HG03103 (cell line): ENCODE measurements around the gene HOOK2.

Experiments
- ATAC-seq: cut with Tn5 transposase; IDR thresholded peaks from one replicate; pipeline ENCODE4 v1.9.1; 2021; ENCODE audit warnings: low read depth; ENCODE audit not compliant: unreplicated experiment

Gene HOOK2

GRCh38 chr19:12793290-12794195 is 18.2 kb upstream of the HOOK2 start:
- ATAC-seq, result no peak

- ATAC-seq, result no peak
These were observed 17.5 kb upstream of the HOOK2 start for GRCh38 chr19:12792853-12793289.

- no peak for ATAC-seq
These were observed 16.9 kb upstream of the HOOK2 start for GRCh38 chr19:12792051-12792852.

DNA sequence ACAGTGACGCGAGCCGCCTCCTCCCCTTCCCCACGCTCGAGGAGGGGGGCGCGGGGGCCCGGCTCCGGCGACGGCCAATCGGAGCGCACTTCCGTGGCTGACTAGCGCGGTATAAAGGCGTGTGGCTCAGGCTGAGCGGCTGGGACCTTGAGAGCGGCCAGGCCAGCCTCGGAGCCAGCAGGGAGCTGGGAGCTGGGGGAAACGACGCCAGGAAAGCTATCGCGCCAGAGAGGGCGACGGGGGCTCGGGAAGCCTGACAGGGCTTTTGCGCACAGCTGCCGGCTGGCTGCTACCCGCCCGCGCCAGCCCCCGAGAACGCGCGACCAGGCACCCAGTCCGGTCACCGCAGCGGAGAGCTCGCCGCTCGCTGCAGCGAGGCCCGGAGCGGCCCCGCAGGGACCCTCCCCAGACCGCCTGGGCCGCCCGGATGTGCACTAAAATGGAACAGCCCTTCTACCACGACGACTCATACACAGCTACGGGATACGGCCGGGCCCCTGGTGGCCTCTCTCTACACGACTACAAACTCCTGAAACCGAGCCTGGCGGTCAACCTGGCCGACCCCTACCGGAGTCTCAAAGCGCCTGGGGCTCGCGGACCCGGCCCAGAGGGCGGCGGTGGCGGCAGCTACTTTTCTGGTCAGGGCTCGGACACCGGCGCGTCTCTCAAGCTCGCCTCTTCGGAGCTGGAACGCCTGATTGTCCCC is 16.1 kb upstream of the HOOK2 start, which contains the start of gene JUNB:
JUNB (plus strand) TSS at position 142 of the 706 bp plus-strand sequence; CDS start at position 428, 286 bp downstream.
- peak; percentile 28 for ATAC-seq

GRCh38 chr19:12790628-12791344 is 15.4 kb upstream of the HOOK2 start:
- no peak for ATAC-seq

DNA sequence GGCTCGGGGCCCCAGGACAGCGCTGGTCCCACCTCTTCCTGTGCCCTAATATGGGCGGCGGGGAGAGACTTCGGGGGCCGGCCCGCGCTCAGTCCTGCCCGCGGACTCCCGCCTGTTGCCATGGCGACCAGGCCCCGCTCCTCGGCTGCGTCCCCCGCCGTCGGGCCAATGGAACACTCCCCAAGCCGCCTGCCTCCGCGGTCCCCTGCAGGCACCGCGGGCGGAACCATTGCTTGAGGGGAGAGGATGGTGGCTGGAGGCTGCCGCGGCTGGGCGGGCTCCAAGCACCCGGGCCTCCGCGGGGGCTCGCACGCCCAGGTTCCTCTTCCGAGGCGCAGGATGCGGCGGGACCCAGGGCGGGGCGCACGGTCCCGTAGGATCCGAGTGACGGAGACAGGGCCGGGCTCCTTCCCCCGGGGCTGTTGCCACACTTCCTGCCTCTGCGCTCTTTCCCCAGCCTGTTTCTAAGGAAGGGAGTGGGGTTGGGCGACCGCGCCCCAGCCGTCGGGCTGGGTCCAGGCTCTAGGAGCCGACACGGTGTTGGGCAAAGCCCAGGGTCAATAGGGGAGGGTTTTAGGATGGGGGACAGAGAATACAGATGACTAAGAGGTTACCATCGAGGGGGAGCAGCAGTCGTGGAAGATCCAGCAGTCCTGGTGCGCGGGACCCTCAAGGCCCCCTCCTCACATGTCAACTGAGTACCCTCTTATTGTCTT is 14.7 kb upstream of the HOOK2 start:
- peak; percentile 39 for ATAC-seq

DNA sequence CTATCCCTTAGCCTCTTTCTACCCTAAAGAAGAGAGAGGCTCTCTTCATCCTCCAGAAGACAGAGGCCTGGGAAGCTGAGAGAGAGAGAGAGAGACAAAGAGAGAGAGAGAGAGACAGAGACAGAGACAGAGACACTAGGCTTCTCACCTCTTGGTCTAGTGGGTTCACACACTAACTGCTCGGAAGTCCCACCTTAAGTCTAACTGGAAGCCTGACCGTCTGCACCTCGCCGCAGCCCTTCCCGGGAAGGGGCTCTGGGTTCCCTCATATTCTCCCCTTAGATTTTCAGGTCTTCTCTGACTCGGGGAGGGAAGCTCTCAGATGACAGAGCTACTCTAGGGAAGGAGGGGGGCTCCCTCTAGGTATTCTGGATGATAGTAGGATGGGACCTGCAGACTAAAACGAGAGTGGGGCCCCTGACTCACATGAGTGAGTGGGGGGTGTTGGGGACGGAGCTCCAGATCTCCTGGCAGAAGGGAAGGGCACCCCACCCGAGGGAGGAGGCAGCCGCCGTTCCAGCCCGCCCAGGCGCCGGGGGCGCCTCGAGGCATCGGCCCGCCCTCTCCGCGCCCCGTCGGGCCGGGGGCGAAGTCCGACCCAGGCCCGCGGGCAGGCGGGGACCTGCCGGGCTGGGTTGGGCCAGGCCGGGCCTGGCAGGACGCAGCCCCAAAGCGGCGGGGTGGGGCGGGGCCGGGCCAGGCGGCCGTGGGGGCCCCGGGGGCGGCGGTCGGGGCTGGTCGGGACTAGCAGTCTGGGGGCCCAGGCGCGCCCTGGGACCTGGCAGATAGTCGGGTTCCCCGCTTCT is 13.9 kb upstream of the HOOK2 start:
- no peak for ATAC-seq

DNA sequence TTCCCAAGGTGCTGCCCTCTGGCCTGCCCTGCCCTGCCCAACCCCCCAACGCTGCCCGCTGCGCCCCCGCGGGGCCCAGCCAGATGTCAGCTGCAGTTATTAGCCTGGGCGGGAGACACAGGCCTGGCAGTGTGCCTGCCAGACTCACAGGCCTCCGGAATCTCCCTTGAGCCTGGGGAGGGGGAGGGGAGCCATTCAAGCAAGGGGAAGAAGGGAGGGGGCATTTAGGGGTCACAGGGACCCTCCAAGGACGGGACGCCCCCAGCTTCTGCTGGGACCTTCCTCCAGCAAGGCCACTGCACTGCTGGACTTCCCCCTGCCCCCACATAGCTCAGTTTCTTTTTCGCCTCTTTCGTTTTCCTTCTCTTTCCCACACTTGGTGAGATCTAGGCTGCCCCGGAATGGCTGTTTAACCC is 13.3 kb upstream of the HOOK2 start:
- ATAC-seq, result no peak

DNA sequence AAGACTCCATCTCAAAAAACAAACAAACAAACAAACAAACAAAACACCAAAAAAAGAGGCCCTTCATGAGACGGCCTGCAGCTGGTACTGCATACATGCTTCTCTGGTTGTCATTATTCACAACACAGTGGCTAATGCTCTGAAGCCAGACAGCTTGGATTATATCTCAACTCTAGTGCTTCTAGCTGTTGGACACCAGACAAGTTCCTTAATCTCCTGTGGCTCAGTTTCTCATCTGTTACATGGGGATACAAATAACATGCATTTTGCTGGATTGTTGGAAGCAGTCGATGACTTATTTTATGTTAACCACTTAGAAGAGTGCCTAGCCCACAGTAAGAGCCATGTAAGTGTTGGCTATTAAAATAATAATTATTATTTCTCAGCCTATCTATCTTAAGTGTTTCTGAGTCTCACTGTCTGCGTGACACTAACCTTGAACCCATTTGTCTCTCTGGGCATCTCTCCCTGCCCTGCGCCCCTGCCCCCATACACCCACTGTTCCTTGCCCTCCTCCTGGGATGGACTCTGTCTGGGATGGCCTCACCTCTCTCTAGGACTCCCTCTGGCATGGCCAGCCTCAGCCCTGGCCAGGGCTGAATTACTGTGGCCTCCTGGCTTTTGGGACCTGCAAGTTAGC is 12.8 kb upstream of the HOOK2 start:
- no peak for ATAC-seq

GRCh38 chr19:12787458-12787857 is 12.1 kb upstream of the HOOK2 start:
- no peak for ATAC-seq

DNA sequence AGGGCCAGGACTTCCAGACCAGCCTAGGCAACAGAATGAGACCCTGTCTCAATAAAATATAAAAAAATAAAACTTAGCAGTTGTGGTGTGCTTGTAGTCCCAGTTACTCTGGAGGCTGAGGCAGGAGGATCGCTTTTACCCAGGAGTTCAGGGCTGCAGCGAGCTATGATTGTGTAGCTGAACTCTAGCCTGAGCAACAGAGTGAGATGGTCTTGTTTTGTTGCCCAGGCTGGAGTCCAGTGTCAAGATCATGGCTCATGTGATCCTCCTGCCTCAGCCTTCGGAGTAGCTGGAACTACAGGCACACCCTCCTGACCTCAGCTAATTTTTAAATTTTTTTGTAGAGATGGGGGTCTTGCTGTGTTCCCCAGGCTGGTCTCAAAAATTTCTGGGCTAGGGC is 11.6 kb upstream of the HOOK2 start:
- ATAC-seq, result no peak

DNA sequence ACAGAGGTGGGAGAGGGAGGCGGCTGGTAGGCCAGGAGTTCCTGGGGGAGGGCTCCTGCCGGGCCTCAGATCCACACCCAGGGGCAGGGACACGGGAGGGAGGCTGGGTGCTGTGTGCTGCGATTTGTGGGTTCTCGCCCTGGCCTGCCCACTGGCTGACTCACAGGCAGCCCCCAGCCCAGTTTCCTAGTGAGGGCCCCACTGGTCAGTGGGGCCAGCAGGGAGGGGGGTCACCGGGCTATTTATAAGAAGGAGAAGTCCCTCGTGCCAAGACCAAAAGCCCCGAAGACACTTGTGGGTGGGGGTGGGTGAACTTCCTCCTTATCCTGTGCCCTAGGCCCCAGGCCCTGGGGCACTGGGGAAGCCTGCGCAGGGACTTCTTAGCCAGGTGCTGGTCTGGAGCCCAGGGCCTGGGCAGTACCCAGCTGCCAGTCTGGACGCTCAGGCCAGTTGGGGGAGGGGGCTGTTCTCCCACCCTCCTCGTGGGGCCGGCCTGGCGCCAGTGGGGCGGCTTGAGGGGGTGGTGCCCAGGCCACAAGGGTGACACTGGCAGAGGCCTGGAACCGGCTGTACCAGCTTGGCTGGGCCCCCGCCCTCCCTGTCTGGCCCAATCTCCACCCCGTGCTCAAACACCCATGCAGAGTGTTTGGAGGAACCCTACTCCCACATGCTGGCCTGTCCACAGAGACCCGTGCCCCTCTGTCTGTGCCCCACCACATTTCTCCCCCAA is 11.0 kb upstream of the HOOK2 start:
- no peak for ATAC-seq

GRCh38 chr19:12785431-12786031 is 10.2 kb upstream of the HOOK2 start:
- ATAC-seq, result no peak

DNA sequence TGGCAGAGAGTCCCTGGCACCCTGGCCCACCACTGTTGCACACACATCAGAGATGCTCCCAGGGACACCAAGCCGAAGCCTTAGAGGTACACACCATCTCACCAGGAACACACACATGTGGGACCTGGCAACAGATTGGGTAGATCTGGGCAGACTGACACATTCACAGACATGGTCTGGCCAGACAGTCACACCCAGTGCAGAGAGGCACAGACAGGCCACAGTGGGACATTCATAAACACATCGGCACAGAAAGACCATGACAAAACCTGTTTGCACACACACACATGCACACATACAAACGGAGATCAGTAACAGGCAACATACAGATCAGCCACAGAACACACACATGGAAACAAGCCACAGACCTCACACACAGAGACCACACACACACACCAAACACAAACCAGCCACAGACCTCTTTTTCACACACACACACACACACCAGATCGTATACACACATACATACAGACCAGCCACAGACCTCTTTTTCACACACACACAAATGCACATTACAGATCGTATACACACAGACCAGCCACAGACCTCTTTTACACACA is 9.6 kb upstream of the HOOK2 start:
- ATAC-seq, result no peak

DNA sequence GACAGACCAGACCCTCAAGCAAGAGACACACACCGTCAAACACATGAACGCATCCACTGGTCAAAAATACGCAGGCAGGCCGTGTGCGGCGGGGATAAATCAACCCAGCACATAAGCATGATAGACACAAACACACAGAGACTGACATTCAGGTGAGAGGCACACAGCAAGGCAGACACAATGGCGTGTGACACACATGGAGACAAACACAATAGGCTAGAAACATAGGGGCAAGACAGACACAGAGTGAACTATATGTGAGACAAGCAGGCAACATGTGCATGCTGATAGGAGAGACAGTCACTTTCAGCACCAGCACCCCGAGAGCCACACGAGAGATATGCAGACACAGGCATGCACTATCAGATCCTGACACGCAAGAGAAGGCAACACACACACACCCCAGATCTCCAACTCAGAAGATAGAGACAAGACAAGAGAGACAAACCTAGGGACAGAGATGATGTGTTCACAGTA is 9.1 kb upstream of the HOOK2 start:
- ATAC-seq, result no peak

- ATAC-seq, result no peak
These were observed 8.6 kb upstream of the HOOK2 start for GRCh38 chr19:12783849-12784393.
